Fibroblast of skin of right biceps (primary cell): ENCODE measurements around the gene GALNT16.

Experiments used
- DNase-seq: peaks from one replicate; pipeline ENCODE4 v3.0.0-alpha.2; 2013

Gene GALNT16

DNA sequence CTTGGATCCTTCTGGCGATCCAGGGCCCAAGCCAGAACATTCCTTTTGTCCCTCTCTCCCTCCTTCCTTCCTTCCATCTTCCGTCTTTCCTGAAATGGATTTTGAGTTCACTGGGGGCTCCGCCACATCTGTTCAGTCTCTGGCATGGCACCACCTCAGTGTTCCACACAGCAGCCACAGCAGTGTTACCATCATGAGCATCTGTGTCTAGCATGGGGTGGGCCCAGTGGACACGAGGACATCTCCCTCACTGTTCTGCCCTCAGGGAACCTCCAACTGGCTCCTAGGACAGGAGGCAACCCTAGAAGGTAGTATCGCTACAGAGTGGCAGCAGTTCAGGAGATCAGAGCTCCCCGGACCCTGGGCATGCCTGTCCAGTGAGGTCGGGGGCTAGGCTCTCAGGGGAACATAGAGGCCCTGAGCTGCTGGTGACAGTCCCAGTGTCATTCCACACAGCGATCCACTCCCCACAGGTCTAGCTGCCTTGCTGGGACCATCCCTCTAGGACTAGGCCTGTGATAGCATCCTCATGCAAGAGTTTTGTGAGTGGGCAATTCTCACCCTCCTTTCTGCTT lies 59.0 kb downstream of the GALNT16 start:
- DNase-seq = no peak

DNA sequence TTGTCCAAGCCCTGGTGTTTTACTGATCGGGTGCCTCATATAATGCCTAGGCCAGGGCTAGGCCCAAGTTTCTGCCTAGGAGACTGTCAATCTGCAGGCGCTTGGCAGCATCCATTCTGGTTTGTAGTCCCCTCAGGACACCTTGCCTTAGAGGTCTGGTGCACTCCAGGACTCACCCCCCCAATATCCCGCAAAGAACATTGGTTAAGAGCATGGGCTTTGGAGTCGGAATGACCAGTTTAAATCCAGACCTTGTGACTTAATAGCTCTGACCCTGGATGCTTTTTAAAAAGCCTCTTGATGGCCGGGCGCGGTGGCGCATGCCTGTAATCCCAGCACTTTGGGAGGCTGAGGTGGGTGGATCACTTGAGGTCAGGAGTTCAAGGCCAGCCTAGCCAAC lies 60.0 kb downstream of the GALNT16 start:
- DNase-seq = no peak

DNA sequence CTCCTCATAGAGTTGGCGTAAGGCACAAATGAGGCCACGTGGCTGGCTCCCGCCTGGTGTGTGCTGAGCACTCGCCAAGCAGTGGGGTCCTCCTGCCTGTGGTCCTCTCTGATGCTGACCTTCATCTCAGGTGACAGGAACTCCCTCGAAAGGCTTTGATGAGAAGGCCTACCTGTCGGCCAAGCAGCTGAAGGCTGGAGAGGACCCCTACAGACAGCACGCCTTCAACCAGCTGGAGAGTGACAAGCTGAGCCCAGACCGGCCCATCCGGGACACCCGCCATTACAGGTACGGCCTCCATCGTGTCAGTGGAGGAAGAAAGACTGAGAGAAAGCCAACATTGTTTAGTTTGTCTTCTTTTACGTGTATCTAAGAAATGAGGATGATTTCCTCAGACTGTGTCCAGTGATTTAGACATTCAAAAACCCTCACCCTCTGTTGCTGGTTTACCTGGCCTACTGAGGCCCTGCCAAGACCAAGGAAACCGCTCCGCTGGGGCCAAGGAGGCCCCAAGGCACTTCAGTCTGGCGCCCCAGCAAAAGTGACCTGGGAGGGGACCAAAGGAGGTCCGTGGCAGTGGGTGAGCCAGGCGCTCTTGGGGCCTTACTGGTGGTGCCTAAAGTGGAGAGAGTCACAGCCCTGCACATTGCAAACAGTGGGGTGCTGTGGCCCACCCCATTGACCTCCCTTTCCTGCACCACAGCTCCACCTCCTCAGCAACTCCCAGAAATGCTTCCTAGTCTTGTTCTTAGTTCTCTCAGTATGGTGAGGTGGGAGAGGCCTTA lies 60.8 kb downstream of the GALNT16 start:
- DNase-seq = no peak

DNA sequence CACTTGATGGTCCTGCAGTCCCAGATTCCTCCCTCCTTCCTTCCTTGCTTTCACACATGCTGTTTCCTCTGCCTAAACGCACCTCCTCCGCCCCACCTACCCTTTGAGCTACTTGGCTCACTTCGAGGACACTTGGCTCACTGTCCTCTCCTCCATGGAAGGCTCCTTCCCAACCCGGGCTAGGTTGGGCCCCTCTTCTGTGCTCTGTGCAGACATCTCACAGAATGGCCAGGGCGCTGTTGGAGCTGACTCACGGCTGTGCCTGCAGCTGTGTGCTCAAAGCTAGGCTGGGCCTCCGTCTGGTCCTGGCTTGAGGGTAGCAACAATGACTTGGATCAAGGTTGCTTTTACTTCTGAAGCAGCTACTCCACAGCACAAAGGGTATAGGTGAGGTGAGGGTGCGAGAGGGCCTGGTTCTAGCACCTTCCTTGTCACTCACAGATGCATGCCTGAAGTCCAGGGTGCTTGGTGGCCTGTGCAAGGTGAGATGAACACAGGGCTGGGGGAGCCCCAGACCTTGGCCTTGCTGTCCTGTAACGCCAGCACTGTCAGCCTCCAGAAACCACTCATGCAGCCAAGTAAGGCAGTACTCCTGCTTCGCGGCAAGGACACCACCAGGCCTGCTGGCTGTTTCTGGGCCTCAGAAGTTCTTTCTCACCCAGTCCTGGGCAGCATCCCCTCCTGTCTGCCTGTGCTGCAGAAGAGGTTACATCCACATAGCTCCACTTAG lies 61.8 kb downstream of the GALNT16 start:
- no peak for DNase-seq

DNA sequence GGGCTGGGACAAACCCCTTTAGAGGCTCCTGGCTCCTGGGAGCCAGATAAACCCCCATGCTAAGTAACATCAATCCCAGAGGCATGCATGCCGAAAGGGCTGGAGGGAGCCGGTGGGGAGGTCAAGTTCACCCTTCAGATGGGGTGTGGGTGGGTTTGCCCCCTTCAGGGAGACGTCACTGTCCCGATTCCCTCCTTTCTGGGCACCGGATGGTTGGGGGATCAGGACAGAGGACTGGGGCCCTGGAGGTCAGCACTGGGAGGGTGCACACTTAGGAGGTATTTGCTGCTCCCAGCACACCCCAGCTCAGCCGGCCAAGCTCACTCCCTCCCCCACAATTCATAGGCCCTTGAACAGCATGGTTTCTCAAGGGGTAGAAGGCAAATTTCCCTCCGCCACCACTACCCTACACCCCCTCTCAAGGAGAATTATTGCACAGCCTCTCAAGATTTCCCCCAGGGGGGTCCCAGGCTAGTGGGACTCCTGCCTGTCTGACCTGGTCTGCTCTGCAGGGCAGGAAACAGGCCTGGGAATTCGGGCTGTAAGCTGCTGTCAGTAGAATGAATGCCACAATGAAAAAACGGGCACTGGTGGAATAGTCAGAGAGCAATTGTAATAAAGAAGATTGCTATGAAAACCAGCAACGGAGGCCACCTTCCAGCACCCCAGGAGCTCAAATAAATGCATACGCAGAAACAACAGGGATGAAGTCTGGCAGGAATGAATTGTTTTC lies 63.5 kb downstream of the GALNT16 start:
- no peak for DNase-seq

DNA sequence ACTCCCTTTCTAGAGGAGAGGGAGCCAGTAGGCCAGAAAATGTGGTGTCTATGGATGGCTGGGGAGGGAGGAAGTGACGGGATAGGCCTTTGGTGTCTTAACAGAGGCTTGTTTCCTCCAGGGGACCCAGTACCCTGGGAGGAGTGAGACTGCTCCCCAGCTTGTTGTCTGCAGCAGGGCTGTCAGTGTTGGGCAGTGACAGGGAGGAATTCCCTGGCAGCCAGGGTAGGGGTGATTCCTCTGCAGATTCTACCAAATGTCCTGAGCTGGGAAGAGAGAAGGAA lies 64.0 kb downstream of the GALNT16 start:
- DNase-seq = no peak

DNA sequence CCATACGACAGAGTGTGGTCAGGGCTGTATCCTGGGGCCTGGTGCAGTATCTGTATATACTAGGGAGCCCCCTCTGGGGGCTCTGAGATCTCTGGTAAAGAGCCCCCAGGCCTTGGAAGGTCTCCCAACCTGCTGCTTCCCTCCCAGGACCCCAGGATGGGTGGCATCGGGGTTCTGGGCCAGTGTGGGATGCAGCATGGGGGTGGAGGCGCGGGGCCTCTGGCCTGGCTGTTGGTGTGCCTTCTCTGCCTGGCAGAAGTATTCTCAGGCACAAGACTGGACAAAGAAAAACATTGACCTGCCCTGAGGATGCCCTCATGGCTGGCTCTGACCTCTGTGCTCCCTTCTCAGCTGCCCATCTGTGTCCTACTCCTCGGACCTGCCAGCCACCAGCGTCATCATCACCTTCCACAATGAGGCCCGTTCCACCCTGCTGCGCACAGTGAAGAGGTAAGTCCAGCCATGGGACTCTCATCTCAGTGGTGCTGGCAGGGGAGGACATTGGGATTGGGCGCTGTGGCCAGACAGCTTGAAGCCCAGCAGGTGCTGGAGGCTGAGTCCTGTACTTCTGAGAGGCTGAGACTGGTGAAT lies 64.5 kb downstream of the GALNT16 start:
- no peak for DNase-seq

DNA sequence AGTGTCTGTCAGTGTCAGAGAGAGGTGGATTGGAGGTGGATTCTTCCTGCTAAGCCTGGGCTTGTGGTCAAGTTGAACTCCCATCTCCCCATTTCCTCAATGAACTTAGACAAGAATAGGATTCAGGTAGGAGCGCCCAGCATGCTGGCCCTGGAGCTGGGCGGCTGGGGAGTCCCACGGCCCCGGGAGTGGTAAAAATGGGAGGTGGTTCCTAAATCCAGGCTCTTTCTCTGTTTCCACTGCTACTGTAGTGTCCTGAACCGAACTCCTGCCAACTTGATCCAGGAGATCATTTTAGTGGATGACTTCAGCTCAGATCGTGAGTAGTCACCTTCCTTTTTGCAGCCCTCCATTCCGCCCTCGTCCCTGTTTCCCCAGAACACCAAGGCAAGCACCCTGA lies 65.1 kb downstream of the GALNT16 start:
- no peak for DNase-seq

DNA sequence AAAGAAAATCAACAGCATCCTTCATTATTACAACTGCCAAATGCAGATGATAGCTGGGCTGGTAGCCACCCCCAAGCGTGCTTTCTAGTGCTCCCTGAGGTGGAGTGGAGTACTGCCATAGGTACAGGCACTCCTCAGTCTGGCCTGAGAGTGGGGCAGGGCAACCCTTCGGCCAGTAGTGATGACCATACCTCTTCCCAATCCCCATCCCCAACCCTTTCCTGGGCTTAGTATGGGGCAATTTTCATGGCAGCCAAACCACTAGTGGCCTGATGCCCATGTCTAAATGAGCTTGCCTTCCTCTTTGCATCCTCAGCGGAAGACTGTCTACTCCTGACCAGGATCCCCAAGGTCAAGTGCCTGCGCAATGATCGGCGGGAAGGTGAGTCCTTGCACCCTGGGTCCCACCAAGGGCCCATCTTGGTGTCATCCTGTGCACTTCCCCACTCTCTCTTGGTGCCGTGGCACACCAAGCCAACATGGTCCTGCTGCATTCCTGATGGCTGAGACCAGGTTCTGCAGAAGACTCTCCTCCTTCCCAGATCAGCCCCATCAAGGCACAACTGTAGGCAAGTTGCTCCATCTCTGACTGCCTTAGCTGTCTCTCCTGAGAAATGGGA lies 65.8 kb downstream of the GALNT16 start:
- DNase-seq = no peak

DNA sequence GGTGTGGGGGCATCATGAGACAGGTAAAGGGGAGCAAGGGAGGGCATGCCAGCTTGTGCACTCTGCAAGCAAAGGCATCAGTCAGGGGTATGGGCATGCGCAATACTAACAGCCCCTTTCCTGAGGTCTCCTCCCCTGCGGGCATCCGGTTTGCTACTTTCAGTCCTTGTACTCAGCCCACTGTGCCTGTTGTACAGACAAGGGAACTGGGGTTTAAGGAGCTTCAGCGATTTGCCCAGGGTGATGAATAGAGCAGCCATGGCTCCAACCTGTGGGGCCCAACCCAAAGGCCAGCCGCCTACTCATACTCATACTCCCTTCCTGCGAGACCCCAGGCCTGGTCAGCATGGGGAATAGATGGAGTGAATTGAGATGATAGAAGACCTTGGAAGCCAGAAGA lies 66.7 kb downstream of the GALNT16 start:
- no peak for DNase-seq

DNA sequence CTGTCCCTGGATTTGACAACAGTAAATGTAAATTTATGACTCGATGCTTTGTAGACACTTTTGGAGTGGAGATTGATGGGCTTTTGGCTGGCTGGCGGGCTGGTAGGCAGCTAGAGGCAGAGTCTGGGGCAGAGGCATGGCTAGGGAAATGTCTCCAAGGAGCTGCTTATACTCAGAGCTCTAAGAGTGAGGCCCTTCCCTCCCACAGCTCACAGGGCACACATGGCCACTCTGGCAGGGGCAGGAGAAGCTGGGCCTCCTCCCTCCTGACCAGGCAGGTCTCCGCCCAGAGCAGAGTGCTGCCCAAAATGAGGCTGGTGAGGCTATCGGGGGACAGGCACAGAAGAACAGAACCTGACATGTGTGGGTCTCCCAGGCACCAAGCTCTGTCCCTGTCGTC lies 67.5 kb downstream of the GALNT16 start:
- DNase-seq = no peak

DNA sequence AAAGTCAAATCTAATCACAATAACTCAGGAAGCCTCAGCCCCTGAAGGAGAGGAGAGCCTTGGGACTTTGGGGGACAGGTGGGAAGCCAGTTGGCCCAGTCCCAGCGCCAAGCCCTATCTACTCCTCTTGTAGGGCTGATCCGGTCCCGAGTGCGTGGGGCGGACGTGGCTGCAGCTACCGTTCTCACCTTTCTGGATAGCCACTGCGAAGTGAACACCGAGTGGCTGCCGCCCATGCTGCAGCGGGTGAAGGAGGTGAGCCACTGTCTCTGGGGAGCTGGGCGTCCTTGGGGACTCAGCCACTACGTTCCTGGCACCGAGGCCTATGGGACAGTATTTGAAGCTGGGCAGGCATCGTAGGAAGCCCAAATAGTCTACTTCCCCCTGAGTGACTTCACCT lies 68.4 kb downstream of the GALNT16 start:
- DNase-seq = no peak

DNA sequence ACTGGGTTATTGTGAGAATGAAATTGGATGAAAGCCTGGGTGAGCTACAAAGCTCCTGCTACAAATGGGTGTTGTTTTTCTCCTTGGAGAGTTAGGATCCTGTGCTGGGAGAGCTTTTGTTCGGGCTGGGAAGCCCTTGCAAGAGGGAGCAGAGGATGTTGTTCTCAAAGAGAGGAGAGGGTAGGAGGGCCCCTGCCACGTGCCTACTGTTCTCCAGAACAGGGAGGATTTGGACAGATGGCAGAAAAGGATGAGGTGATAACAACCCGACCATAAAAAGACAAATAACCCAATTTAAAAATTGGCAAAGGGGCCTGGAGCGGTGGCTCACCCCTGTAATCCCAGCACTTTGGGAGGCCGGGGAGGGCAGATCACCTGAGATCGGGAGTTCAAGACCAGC lies 68.8 kb downstream of the GALNT16 start:
- no peak for DNase-seq

DNA sequence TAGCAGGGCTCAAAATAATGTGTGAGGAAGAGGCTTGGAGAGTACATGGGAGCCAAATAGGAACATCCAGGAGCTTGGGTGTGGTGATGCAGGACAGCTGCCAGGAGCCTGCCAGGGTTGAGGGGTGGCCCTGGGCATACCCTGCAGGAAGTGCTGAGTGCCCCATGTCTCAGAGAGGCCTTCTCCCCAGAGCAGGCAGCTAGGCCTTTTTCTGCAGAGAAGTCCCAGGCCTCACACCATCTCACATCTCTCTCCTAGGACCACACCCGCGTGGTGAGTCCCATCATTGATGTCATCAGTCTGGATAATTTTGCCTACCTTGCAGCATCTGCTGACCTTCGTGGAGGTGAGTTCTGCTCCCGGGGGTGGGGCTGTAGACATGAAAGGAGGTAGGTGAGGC lies 71.2 kb downstream of the GALNT16 start:
- no peak for DNase-seq

DNA sequence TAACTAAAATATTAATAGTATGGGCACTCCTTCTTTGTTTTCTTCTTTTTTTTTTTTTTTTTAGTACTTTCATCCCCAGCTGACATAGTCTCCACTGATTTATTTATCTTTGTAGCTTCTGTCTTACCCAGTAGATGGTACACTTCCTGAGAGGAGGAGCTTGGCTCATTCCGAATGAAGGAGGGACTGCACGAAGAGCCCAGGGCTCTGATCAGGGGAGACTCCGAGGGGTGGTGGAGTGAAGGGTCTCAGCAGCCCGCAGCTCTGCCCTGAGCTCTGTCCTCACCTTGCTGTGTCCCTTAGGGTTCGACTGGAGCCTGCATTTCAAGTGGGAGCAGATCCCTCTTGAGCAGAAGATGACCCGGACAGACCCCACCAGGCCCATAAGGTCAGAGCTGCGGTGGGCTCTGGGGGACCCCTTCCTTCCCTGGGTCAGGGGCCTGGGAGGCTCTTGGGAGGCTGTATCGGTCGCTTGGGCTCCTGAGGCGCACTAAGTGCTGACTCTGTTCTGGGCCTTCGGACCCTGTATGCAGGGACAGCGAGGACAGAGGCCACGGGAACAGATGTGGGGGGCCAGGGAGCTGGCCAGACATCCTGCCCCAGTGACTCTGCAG lies 72.9 kb downstream of the GALNT16 start:
- no peak for DNase-seq

DNA sequence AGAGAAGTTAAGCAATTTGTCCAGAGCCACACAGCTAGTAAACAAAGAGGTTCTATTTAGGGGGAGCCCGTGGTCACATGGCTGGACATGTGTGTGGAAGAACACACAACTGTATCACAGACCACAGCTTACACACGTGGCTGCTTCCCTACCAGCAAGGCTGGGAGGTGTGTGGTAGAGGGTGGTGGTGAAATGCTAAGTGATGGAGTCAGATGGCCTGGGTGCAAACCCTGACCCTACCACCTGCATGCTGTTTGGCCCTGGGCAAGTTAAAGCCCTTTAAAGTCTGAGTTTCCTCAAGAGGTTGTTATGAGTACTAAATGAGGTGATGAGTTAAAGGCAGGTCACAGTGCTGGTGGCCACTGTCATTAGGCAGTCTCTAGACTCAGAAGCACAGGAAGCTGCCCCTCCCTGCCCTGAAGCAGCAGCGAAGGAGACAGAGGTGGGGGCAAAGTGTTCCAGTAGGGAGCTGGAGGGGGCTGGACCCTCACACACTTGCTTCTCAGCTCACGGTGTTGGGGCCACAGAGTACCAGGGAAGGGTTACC lies 73.9 kb downstream of the GALNT16 start:
- no peak for DNase-seq

DNA sequence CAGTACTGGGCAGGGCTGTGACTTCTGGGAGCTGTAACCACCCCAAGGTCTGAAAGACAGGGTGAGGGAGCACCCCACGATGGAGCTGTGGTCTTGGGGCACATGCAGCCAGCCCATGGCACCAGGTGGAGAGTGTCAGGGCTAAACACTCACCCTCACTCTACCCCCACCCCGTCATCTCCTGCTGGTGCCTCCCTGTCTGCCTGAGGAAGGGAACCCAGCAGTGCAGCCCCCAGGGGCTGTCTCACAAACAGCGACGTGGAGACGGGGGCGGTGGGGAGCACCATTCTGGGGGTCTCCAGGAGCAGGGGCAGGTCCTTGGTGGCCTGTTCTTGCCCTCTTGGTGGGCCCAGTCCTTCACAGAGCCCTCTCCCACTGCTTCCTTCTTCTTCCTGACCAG lies 74.6 kb downstream of the GALNT16 start:
- DNase-seq = no peak

DNA sequence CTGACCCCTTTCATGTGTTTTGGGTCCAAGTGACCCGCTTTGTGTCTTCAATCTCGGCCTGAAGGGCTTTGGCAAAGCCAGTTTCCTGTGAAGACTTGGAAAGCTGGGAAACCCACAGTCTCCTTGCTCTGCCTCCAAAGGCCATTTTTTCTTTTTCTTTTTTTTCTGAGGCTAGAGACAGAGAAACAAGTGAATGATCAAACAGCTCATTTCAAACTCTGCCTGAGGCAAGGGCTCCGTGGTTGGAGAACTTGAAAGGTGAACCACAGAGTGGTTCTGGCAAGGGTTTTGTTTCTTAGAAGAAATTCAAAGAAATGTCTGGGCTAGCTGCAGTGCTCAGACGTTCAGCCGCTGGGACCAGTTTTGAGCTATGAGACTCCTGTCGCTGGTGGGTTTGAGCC lies 75.4 kb downstream of the GALNT16 start:
- DNase-seq = no peak

DNA sequence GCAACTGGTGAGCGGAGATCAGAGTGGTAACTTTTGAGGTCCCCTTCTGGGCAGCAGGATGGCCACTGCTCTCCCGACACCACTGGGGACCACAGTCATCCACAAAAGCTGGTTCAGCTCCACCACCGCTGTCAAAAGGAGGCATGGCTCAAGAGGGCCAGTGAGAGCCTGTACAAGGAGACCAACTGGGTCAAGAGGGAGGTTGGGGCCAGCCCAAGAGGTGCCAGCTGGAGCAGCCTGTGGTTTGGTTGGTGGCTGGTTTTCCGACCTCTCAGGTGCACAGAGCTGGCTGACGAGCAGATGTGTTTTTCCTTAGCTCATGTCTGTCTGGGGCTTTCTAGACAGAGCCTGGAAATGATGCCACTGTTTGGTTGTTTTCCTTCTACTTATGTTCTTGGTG lies 78.0 kb downstream of the GALNT16 start:
- no peak for DNase-seq

DNA sequence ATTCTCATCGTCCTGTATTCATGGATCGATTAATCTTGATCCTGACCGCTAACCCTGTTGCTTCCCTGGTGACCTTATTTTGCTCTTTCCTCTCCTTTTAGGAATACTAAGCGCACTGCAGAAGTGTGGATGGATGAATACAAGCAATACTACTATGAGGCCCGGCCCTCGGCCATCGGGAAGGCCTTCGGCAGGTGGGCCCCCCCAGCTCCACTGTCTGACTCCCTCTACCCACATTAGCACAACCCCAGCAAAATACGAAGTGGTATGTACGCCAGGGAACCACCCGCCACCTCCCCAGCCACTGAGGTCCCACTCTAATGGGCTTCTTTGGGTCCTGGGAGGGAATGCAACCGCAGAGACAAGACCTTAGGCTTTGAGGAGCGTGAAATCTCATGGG lies 79.5 kb downstream of the GALNT16 start:
- DNase-seq = no peak

DNA sequence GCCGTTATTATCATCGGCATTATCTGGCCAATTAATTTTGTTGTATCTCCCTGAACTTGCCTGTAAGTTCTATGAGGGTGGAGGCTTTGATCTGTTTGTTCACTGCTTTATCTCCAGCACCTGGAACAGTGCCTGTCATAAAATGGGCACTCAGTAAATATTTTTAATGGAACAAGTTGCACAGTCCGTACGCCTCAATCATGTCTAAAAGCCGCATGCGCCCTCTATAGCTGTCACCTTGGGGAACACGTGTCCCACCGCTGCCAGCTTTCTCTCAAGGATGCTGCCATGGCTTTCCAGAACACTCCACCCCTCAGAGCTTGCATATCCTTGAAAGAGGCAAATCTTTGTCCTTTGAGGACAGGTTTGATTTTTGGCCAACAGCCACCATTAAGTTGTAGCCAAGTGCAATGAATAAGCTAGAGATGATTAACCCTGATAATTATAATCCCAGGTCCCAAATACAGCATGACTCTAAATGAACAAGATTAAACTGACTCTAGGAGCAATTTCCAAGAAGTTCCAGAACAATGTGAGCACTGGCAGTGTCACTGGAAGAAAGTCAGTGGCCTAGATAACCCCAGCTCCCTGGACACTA lies 83.1 kb downstream of the GALNT16 start:
- DNase-seq = no peak

DNA sequence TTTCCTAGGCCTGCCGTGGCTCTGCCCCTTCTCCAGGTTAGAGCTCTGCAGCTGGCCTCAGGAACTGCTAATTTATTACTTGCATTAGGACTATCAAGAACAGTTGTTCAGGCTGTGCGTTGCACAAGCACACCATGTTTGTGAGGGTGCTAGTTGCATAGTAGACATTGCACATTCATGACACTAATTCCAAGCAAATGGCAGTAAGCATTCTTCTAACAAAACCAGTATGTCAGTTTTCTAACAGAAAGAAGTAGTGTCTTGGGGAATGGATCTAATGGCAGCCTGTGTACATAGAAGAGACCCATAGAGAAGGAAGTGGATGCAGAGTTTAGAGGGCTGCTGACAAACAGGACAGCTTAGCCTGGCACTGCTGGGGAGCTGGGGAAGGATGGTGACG lies 84.2 kb downstream of the GALNT16 start:
- no peak for DNase-seq
